HFF-Myc (cell line): ENCODE results near the gene TIAM1.

Experiments
- DNase-seq: peaks from one replicate; pipeline ENCODE4 v3.0.0-alpha.2; 2011; ENCODE audit warnings: low read depth; ENCODE audit errors: extremely low read depth
- H3K4me3 ChIP-seq: replicated peaks from 2 replicates; pipeline ENCODE4 v1.5.1; 2011; ENCODE audit warnings: low read depth, mild to moderate bottlenecking, control low read depth, low read length
- TF ChIP-seq, protein P1 (sequence below): IDR thresholded peaks from 2 replicates; pipeline ENCODE4 v1.5.1; 2012; ENCODE audit warnings: mild to moderate bottlenecking, low read depth, low read length, control low read depth; ENCODE audit errors: missing control alignments

The TIAM1 gene

DNA sequence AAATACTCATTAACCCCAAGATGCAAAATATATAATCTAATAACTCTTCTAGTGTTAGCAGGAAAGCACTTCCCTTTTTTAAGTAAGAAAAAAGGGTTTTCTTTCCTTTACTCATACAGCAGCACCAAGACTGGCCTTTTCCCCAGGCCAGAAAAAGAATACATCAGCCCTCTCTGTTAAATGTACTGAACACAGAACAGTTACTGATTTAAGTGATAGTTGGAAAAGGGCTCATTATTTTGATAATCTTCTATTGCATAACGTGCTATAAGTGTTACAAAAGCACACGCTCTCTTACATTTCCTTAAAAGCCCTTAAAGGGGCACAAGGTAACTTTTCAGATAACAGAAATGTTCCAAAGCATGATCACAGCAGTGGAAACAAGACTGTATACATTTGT is 142.9 kb downstream of the TIAM1 start:
- TF ChIP-seq, protein P1, sequence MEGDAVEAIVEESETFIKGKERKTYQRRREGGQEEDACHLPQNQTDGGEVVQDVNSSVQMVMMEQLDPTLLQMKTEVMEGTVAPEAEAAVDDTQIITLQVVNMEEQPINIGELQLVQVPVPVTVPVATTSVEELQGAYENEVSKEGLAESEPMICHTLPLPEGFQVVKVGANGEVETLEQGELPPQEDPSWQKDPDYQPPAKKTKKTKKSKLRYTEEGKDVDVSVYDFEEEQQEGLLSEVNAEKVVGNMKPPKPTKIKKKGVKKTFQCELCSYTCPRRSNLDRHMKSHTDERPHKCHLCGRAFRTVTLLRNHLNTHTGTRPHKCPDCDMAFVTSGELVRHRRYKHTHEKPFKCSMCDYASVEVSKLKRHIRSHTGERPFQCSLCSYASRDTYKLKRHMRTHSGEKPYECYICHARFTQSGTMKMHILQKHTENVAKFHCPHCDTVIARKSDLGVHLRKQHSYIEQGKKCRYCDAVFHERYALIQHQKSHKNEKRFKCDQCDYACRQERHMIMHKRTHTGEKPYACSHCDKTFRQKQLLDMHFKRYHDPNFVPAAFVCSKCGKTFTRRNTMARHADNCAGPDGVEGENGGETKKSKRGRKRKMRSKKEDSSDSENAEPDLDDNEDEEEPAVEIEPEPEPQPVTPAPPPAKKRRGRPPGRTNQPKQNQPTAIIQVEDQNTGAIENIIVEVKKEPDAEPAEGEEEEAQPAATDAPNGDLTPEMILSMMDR: no peak
- H3K4me3 ChIP-seq: no peak overlapping the region
- no peak for DNase-seq

DNA sequence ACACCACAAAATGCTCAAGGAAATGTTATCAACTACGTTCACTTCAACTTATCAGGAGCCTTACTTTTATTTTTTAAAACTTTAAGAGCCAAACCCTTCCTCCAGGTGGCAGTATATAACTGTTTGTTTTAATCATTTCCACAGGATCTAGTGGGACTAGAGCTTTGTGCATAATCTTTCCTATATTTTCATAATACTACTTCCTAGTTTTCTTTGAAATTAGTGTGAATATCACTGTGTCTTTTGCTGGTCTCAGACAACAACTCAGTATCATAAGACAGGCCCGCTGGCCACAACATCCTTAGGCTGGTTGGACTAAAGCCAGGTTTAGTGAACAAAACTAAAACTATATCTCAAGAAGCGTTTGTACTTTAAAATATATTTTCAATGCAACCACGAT is 145.5 kb downstream of the TIAM1 start:
- no peak overlapping the region for H3K4me3 ChIP-seq
- no peak for DNase-seq
- TF ChIP-seq, protein P1: peak; percentile 22

DNA sequence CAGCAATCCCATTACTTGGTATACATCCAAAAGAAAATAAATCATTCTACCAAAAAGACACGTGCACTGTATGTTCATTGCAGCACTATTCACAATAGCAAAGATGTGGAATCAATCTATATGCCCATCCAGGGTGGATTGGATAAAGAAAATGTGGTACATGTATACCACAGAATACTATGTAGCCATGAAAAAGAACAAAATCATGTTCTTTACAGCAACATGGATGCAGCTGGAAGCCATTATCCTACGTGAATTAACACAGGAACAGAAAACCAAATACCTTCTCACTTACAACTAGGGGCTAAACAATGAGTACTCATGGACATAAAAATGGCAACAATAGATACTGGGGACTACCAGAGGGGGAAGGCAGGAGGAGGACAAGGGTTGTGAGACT is 147.3 kb downstream of the TIAM1 start:
- H3K4me3 ChIP-seq: no peak overlapping the region
- DNase-seq: no peak

DNA sequence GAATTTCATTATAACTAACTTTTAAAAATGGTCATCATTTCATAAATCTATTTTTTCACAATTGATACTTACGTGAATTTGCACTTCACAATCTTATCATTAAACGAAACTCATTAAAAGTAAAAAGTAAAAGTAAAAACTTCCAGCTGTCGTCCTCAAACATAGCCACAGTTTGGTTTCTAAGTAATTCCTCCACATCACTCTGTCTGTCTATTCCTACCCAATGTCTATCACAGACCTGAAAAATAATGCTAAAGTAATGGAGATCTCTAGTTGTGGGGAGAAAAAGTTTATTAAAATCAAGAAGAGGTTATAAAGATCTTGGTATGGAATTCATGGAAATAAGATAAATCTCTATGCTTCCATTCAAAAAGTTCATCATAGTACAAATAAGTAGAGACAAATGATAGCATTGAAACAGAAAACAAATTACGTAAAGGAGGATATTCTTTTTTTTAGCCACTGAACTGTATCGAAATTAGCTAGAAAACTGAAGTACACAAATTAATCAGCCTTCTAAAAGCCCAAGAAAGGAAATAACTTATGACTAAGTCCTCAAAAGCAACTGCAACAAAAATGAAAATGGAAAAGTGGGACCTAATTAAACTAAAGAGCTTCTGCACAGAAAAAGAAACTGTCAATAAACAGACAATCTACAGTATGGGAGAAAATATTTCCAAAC is 148.6 kb downstream of the TIAM1 start:
- no peak for DNase-seq
- H3K4me3 ChIP-seq: no peak overlapping the region
- TF ChIP-seq, protein P1: no peak

More for the DNA sequence above, 147.3 kb downstream of the TIAM1 start:
- TF ChIP-seq, protein P1: no peak

DNA sequence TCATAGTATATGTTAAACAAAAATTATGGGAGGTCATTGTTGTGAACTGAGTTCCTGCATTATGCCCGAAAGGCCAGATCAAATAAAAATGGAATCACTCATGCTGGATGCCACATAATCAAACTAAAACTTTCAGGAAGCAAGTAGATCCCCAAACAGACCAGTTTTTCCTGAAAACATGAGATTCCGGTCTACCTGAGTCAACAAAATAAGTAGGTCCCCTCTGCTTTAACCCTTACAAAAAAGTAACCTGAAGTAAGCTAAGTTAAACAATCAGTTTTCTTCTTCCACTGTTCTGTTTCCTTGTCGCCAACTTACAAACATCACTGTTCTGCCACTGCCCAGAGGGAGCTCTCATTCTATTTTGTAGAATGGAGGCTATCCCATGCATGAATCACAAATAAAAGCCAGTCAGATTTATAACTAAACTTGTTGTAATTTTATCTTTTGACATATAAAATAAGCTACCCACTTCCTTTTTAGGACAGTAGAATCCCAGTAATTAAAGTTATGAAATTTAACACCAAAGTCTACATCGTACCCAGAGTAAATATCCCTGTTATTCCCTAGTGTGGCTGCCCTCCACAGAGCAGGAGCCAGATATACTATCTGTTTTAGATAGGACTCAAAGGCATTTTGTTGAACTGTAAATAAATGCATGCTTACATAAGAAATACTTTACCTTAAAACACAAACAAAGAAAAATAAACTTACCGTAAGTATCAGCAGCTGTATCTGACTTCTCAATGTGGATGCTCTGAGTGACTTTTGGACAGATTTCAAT is 149.4 kb downstream of the TIAM1 start:
- TF ChIP-seq, protein P1: no peak
- DNase-seq: no peak
- H3K4me3 ChIP-seq: no peak overlapping the region

DNA sequence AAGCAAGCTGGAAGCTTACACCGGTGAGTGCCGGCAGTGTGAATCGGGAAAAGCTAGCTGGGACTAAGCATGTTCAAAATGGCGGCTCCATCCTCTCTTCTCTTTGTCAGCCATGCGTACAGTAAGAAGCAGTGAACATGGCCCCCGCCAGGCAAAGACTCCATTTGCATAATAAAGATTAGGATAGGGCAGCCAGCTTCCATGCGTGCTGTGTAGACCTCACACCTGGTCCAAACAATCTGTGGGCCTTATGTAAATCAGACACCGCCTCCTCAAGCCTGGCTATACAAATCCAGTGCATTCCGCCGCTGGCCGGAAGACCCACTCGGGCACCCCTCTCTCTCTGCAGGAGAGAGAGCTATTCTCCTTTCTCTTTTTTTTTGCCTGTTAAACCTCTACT is 150.3 kb downstream of the TIAM1 start:
- H3K4me3 ChIP-seq: no peak overlapping the region
- DNase-seq: no peak
- TF ChIP-seq, protein P1: no peak
